HEK293 (cell line): Measurements from ENCODE around the gene PJA2.

Experiments
- CTCF ChIA-PET: fragments of 350-600 bp; formaldehyde crosslinking; extraction: SDS; loops from one replicate; lab custom pipeline; 2021; ENCODE audit warnings: antibody characterized with exemption; lab: Yijun Ruan, JAX
- POLR2A ChIA-PET: fragments of 300-600 bp; formaldehyde crosslinking; extraction: SDS; loops from one replicate; lab custom pipeline; 2020; ENCODE audit warnings: antibody characterized with exemption, inconsistent platforms; lab: Yijun Ruan, JAX
- H3K27ac ChIP-seq: fragments of 200-500 bp; sonication (Bioruptor generic); 2 replicates; pipeline ENCODE4 v1.5.1; 2014; ENCODE audit warnings: low read depth, low read length, control low read depth, inconsistent platforms; ENCODE audit errors: extremely low read depth
- H3K36me3 ChIP-seq, 2 experiments: fragments of 200-500 bp in 1 of 2; sonication (Bioruptor generic) in 1 of 2; 1 replicate in 1 of 2; 2 replicates in 1 of 2; pipeline ENCODE4 v1.5.1; 2014 to 2017; ENCODE audit warnings: inconsistent platforms in 2 of 2, low read length in 2 of 2; ENCODE audit not compliant: control insufficient read depth in 2 of 2, insufficient read depth in 1 of 2
- H3K4me1 ChIP-seq: fragments of 200-500 bp; sonication (Bioruptor generic); 2 replicates; pipeline ENCODE4 v1.5.1; 2014; ENCODE audit warnings: mild to moderate bottlenecking, low read length, inconsistent platforms; ENCODE audit not compliant: control insufficient read depth, insufficient read depth
- H3K4me3 ChIP-seq: 2 replicates; pipeline ENCODE4 v1.5.1; 2011; ENCODE audit warnings: low read depth, mild to moderate bottlenecking, control low read depth, low read length, moderate library complexity
- H3K9me3 ChIP-seq: fragments of 200-500 bp; sonication (Bioruptor generic); 2 replicates; pipeline ENCODE4 v1.5.1; 2014; ENCODE audit warnings: low read depth, low read length, inconsistent platforms; ENCODE audit not compliant: control insufficient read depth, insufficient read depth
- AEBP2 ChIP-seq: fragments of 450-650 bp; formaldehyde crosslinking; IDR thresholded peaks from 2 replicates; pipeline ENCODE4 v1.5.1; 2016; ENCODE audit warnings: missing biosample characterization, missing genetic modification characterization, borderline replicate concordance
- GFI1B ChIP-seq: fragments of 450-650 bp; formaldehyde crosslinking; IDR thresholded peaks from 2 replicates; pipeline ENCODE4 v1.5.1; 2016; ENCODE audit warnings: missing biosample characterization, missing genetic modification characterization
- HOXD13 ChIP-seq: sonication (generic); formaldehyde crosslinking; IDR thresholded peaks from 2 replicates; pipeline ENCODE4 v1.8.0; 2022; ENCODE audit warnings: missing genetic modification reagents, borderline replicate concordance
- MEIS1 ChIP-seq: sonication (generic); formaldehyde crosslinking; IDR thresholded peaks from 2 replicates; pipeline ENCODE4 v1.8.1; 2022; ENCODE audit warnings: missing genetic modification reagents, mild to moderate bottlenecking, borderline replicate concordance
- MYNN ChIP-seq: fragments of 450-650 bp; formaldehyde crosslinking; IDR thresholded peaks from 2 replicates; pipeline ENCODE4 v1.5.1; 2016; ENCODE audit warnings: missing biosample characterization, missing genetic modification characterization, borderline replicate concordance
- SETDB1 ChIP-seq: IDR thresholded peaks from one replicate; pipeline ENCODE4 v1.6.1; 2017; ENCODE audit warnings: mild to moderate bottlenecking, low read length, moderate library complexity, mixed read lengths; ENCODE audit not compliant: insufficient read length
- SP3 ChIP-seq: fragments of 450-650 bp; formaldehyde crosslinking; IDR thresholded peaks from 2 replicates; pipeline ENCODE4 v1.5.1; 2016; ENCODE audit warnings: missing biosample characterization, missing genetic modification characterization
- TRIM28 ChIP-seq: IDR thresholded peaks from 2 replicates; pipeline ENCODE4 v1.6.1; 2011; ENCODE audit warnings: low read length, control low read depth, borderline replicate concordance
- YY2 ChIP-seq: fragments of 450-650 bp; formaldehyde crosslinking; IDR thresholded peaks from 2 replicates; pipeline ENCODE4 v1.5.1; 2016; ENCODE audit warnings: missing biosample characterization, missing genetic modification characterization
- ZNF114 ChIP-seq: fragments of 450-650 bp; formaldehyde crosslinking; IDR thresholded peaks from 2 replicates; pipeline ENCODE4 v1.5.0; 2017; ENCODE audit warnings: missing biosample characterization, missing genetic modification characterization
- ZNF132 ChIP-seq: fragments of 450-650 bp; formaldehyde crosslinking; IDR thresholded peaks from 2 replicates; pipeline ENCODE4 v1.5.1; 2017; ENCODE audit warnings: missing biosample characterization, missing genetic modification characterization, borderline replicate concordance
- ZNF148 ChIP-seq: fragments of 450-650 bp; formaldehyde crosslinking; IDR thresholded peaks from 2 replicates; pipeline ENCODE4 v1.5.0; 2017; ENCODE audit warnings: missing biosample characterization, missing genetic modification characterization, borderline replicate concordance
- ZNF169 ChIP-seq: fragments of 450-650 bp; formaldehyde crosslinking; IDR thresholded peaks from 2 replicates; pipeline ENCODE4 v1.5.1; 2016; ENCODE audit warnings: missing biosample characterization, missing genetic modification characterization
- ZNF214 ChIP-seq: fragments of 450-650 bp; formaldehyde crosslinking; IDR thresholded peaks from 2 replicates; pipeline ENCODE4 v1.5.1; 2017; ENCODE audit warnings: missing biosample characterization, mild to moderate bottlenecking, missing genetic modification characterization, borderline replicate concordance
- ZNF239 ChIP-seq: fragments of 450-650 bp; formaldehyde crosslinking; IDR thresholded peaks from 2 replicates; pipeline ENCODE4 v1.5.1; 2016; ENCODE audit warnings: missing biosample characterization, missing genetic modification characterization
- ZNF24 ChIP-seq: fragments of 450-650 bp; formaldehyde crosslinking; IDR thresholded peaks from 2 replicates; pipeline ENCODE4 v1.5.1; 2016; ENCODE audit warnings: missing biosample characterization, missing genetic modification characterization
- ZNF248 ChIP-seq: fragments of 450-650 bp; formaldehyde crosslinking; IDR thresholded peaks from 2 replicates; pipeline ENCODE4 v1.5.1; 2017; ENCODE audit warnings: missing biosample characterization, missing genetic modification characterization
- ZNF302 ChIP-seq: fragments of 450-650 bp; formaldehyde crosslinking; IDR thresholded peaks from 2 replicates; pipeline ENCODE4 v1.5.1; 2016; ENCODE audit warnings: missing biosample characterization, missing genetic modification characterization, low read depth
- ZNF335 ChIP-seq: fragments of 450-650 bp; formaldehyde crosslinking; conservative IDR thresholded peaks from 2 replicates; pipeline ENCODE4 v1.5.1; 2016; ENCODE audit warnings: missing biosample characterization, missing genetic modification characterization
- ZNF391 ChIP-seq: fragments of 450-650 bp; formaldehyde crosslinking; IDR thresholded peaks from 2 replicates; pipeline ENCODE4 v1.5.1; 2016; ENCODE audit warnings: low read depth, missing biosample characterization, missing genetic modification characterization, borderline replicate concordance
- ZNF518A ChIP-seq: fragments of 450-650 bp; formaldehyde crosslinking; conservative IDR thresholded peaks from 2 replicates; pipeline ENCODE4 v1.5.1; 2016; ENCODE audit warnings: low read depth, missing biosample characterization, missing genetic modification characterization
- ZNF585B ChIP-seq: fragments of 450-650 bp; formaldehyde crosslinking; IDR thresholded peaks from 2 replicates; pipeline ENCODE4 v1.5.1; 2016; ENCODE audit warnings: missing biosample characterization, missing genetic modification characterization
- ZNF677 ChIP-seq: fragments of 450-650 bp; IDR thresholded peaks from 2 replicates; pipeline ENCODE4 v1.5.0; 2018; ENCODE audit warnings: missing biosample characterization, mild to moderate bottlenecking, missing genetic modification characterization, moderate library complexity
- ZNF843 ChIP-seq: fragments of 450-650 bp; formaldehyde crosslinking; IDR thresholded peaks from 2 replicates; pipeline ENCODE4 v1.5.1; 2016; ENCODE audit warnings: missing biosample characterization, missing genetic modification characterization
- ZSCAN23 ChIP-seq: fragments of 450-650 bp; formaldehyde crosslinking; IDR thresholded peaks from 2 replicates; pipeline ENCODE4 v1.5.1; 2016; ENCODE audit warnings: missing biosample characterization, missing genetic modification characterization

PJA2 gene

GRCh38 chr5:109357807-109358206, 52.0 kb downstream of the PJA2 start (continued):
- no peak for TF ChIP-seq ZNF169
- TF ChIP-seq, all 188 proteins: peak for 0

- no peaks in the 10 kb centered on the region for H3K9me3 ChIP-seq
- POLR2A ChIA-PET = no interaction called here
- TF ChIP-seq AEBP2 (tag by site-specific recombination) = no peak
- TF ChIP-seq ZNF24 (tag by site-specific recombination) = no peak
- TF ChIP-seq ZNF843 (tag by site-specific recombination) = no peak
- no peak for TF ChIP-seq TRIM28
- TF ChIP-seq ZNF248 (tag by site-specific recombination) = no peak
- no peak for TF ChIP-seq ZNF518A (tag by site-specific recombination)
- no peak for TF ChIP-seq GFI1B
- peaks cover 5 to 32% of the 10 kb centered on the region in 2 experiments for H3K36me3 ChIP-seq
- H3K4me3 ChIP-seq = no peak overlapping the region
- CTCF ChIA-PET = no interaction called here
- H3K27ac ChIP-seq = no peak overlapping the region
- H3K4me1 ChIP-seq = no peaks in the 10 kb centered on the region
Observed at GRCh38 chr5:109354761-109355160, 55.0 kb downstream of the PJA2 start.

GRCh38 chr5:109351988-109352864, 57.5 kb downstream of the PJA2 start:
- H3K4me3 ChIP-seq = no peak overlapping the region
- POLR2A ChIA-PET = no interaction called here
- peaks cover 5 to 48% of the 10 kb centered on the region in 2 experiments; a peak in 2 of 3 replicates for H3K36me3 ChIP-seq
- no peaks in the 10 kb centered on the region for H3K4me1 ChIP-seq
- H3K9me3 ChIP-seq = no peaks in the 10 kb centered on the region
- H3K27ac ChIP-seq = no peak overlapping the region
- CTCF ChIA-PET = no interaction called here
- no peak for TF ChIP-seq ZNF214 (tag by site-specific recombination)
- no peak for TF ChIP-seq ZNF677 (tag by site-specific recombination)
- TF ChIP-seq ZNF148 (tag by site-specific recombination) = no peak
- TF ChIP-seq ZSCAN23 = no peak
- no peak for TF ChIP-seq SP3 (tag by site-specific recombination)
- TF ChIP-seq MYNN (tag by site-specific recombination) = no peak
- no peak for TF ChIP-seq HOXD13 (CRISPR knock-in tag)
- no peak for TF ChIP-seq ZNF239
- no peak for TF ChIP-seq ZNF302
- no peak for TF ChIP-seq ZNF391
- no peak for TF ChIP-seq ZNF132 (tag by site-specific recombination)
- no peak for TF ChIP-seq ZNF114
- no peak for TF ChIP-seq ZNF335 (tag by site-specific recombination)
- no peak for TF ChIP-seq ZNF585B (tag by site-specific recombination)
- no peak for TF ChIP-seq SETDB1
- no peak for TF ChIP-seq MEIS1 (CRISPR knock-in tag)
- no peak for TF ChIP-seq YY2
